NCI-H2227 treated with DMSO at 0.1 percent for 48 hours (cell line): Measurements from ENCODE around the gene LRRC14B.

ENCODE experiments used
- DNase-seq: peaks from one replicate; lab custom pipeline; 2025; lab: John Stamatoyannopoulos, UW

The LRRC14B gene

DNA sequence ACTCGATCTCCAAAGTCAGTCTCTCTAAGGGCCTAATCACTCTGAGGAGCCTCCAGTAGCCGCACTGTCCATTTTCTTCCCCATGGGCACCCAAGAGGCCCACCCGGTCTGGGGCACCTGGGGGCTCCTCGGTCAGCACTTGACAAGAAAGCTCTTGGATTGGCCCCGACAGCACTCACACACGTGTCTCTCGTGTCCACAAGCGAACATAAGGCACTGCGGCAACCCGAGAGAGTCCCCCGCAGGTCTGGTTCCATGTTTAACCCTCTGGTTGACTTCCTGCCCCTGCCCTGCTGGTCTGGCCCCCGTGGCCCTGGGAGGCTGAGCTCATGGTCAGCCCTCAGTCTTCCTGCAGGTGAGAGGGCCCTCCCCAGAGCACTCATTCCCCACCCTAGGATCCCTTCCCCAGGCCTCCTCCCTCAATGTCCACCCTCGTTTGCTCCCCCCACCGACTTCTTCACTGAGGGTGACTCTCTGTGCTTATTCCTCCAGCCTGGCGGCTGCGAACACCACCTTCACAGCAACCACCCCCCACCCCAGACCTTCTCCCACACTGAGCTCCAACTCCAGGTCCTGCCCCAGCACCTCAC lies 16.3 kb upstream of the LRRC14B start:
- no peak for DNase-seq

DNA sequence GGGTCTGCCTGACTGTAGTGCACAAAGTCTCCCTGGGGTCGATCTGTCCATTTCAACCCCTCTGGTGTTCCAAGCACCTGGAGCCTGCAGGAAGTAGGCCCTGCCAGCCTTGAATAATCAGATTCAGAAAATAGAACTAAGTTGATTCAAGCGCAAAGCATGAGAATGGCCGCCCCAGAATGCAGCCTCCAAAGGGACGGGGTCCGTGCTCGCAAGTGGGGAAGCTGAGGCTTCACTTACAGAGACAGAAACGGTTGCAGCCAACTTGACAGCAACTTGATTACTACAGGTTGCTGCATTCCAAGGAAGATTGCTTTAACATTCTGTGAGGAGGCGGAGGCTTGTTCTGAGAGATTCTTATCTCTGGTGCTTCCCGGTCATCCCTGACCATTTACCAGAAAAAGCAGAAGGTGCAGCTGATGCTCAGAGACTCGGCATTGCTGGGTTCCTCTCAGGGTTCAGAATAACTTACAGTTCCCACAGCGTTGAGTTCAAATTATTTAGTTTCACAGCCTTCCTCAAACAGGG lies 14.9 kb upstream of the LRRC14B start:
- DNase-seq: no peak

DNA sequence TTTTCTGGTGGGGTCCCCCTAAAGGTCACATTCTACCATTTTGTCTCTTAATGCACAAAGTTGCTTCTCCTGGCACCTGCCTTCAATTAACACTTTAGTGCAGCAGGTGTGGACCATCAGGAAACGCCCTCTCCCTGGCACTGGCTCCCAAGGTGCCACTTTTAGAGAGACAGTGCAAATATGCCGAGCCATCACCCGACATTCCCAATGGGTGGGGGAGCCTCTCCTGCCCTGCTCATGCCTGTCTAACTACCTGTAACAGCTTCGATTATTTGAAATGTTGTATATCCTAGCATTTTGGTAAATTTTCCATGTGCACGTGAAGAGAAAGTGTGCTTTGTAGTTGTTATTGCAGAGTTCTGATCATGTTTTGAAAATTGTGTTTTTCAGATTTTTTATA lies 13.2 kb upstream of the LRRC14B start:
- DNase-seq: no peak

DNA sequence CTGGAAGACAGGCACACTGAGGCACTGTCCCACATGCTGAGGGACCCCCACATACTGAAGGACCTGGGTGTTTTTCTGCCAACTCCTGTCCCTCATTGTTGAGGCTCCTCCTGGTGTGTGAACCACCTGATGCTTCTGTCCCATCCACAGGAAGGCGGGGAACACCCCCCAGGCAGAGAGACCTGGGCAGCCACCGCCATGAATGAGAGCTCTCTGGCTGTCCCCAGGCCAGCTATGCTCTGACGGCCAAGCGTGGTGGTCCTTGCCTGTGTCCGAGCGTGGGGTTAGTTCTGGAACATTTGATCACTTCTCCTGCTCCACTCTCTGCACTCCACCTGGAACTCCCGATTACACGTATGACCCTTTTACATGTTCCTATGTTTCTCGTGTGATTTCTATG lies 11.9 kb upstream of the LRRC14B start:
- no peak for DNase-seq

DNA sequence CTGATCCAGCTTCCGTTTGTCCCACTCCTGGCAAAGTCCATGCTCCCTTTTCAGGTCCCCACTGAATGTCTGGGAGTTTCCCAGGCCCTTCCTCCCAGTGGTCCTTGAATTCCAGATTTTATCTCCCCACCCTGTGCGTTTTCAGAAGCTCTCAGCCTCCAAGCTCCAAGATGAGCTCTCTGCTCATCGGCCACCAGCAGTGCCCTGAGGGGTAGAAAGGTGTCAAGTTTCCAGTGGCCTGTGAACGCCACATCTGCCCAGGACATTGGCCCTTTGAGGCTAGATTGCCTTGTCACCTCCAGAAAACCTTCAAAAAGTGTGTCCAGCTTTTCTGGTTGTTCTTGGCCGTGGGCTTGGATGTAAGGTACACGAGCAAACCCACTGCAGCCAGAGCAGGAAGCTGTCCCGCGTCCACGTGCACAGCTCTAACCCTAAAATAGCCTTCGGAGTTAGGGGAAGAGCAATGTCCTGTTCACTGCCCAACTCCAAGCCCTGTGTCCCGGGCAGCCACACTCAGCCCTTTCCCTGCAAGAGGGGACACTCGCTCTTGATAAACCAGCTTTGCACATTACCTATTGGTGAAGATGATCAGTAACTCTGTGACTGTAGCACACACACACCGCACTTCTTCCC lies 10.9 kb upstream of the LRRC14B start:
- DNase-seq: no peak

GRCh38 chr5:181160-181559 lies 10.1 kb upstream of the LRRC14B start:
- DNase-seq: no peak

DNA sequence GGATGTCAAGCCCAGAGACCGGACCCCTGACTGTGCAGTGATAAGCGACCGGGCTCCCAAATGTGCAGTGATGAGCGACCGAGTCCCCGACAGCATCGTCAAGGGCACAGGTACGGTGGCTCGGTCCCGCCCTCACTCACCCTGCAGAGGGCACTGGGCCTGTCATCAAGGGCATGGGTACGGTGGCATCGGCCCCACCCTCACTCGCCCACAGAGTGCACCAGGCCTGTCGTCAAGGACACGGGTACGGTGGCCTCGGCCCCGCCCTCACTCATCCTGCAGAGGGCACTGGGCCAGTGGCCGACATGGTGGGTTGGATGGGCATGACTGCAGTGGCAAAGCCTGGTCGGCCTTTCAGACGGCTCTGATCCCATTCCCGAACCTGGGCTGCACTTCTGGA lies 9.7 kb upstream of the LRRC14B start:
- no peak for DNase-seq

DNA sequence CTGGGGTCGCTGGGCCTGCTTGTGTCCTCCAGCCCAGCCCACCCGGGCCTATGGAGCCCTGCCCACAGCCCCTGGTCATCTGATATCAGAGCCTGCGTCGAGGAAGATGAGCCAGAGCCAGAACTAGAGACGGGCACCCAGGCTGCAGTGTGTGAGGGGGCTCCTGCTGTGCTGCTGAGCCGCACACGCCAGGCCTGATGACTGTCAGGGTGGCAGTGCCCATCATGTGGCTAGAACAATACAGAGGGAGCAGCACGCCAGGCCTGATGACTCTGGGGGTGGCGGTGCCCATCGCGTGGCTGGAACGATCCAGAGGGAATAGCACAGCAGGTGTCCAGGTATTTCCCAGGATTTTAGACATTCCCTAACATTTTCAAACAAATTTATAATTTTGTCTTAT lies 9.2 kb upstream of the LRRC14B start:
- no peak for DNase-seq

DNA sequence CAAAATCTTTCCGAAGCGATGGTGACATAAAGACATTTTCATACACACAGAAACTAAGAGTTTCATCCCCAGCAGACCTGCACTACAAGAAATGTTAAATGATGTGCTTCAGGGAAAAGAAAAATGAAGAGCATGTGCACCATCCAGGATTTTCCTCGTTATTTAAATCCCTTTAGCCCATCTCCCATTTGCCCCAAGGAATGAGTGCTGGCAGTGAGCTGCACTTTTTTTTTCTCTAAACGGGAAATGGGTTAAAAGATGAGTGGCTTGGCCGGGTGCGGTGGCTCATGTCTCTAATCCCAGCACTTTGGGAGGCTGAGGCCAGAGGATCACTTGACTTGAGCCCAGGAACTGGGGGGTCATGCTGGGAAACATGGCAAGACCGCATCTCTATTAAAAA lies 6.8 kb upstream of the LRRC14B start:
- DNase-seq: no peak

DNA sequence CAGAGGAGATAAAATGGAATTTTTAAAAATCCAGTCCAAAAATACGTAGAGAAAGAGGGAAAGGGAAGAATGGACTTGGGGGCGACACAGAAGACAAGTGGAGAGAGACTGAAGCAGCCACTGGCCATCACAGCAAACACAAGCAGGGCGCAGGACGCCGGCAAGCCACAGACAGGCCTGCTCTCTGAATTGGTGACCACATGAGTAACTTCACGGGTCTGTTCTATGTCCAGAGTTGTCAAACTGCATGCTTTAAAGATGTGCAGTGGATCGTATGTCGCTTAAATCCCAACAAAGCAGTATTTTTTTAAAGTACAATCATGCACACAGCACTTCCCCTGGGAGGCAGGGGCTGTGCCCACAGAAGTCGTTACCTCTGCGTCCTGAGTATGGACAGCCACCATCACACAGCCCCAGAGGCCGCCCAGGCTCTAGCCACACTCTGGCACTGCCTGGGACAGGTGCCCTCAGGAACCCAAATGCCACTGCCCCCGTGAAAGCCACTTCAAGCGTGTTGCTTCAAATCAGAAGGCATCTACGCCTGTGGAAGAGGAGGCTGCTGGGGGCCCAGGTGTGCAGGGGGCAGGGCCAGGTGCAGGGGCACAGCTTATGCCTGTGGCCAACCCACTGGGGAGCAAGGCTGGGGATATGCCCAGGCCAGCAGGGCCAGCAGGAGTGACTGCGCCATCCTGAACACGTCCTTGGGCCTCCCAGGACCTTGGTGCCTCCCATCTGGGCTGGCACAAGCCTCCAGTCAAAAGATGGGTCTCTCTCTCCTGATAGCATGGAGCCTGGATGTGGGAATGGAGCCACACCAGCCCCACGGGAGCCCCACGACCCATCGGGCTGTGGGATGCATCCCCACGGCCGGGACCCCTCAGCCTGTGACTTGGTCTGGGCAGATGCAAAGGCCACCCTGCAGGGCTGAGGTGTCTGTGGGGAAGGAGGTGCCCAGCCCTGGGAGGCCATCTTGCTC lies 5.9 kb upstream of the LRRC14B start:
- no peak for DNase-seq

DNA sequence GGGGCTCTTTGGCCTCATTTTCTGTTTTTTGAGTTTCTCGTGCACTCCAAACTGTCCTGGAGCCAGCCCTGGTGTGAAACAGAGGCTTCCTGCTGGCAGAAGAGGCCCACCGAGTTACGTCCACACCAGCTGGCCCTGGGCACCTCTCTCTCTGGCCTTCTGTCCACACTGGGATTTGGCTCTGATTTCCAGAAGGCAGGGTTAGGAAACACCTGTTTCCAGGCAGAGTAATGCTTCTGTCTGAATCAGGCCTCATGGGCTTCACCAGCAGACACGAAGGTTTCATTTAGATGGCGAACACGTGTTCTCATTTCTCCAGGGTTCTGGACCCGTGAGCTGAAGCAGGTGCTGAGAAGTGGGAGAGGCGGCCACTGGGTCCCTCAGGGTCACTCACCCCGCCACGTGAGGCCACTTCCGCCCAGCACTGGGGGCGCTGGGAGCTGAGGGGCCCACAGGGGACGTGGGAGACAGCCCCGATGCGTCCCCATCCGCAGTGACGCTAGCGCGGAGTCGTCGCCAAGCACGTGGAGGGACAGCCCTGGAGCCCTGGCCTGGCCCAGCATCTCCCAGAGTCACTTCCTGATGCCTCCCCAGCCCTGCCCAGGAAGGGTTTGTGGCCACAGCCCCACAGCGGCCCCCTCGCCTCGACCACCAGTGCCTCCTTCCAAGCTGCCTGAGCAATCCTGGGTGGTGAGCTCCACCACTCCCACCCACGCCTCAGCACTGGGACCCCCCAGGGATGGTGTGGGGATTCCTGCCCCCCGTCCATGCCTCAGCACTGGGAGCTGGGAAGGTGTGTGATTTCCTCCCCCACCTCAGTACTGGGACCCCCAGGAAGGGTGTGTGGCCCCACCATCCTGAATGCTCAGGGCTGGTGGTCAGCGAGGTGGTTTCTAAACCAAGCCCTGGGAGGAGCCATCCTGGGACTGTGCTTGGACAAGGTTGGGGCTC lies 4.9 kb upstream of the LRRC14B start:
- no peak for DNase-seq

DNA sequence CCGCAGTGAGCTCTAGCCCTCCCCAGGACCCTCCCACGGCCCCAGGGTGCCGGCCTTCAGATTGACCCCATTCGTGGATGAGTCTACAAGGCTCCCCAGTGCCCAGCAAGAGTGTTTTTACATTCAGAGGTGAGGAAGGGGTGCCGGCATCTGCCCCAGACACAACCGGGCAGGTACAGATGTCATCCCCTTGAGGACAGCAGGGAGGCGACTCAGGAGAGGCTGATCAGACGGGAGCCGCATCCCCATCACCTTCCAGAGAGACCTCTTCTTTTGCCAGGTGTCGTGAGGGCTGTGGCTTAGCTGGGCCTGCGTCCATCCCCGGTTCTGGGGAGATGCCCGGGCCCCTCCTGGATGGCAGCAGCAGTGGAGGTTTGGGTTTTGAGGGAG lies 4.3 kb upstream of the LRRC14B start:
- DNase-seq: no peak

DNA sequence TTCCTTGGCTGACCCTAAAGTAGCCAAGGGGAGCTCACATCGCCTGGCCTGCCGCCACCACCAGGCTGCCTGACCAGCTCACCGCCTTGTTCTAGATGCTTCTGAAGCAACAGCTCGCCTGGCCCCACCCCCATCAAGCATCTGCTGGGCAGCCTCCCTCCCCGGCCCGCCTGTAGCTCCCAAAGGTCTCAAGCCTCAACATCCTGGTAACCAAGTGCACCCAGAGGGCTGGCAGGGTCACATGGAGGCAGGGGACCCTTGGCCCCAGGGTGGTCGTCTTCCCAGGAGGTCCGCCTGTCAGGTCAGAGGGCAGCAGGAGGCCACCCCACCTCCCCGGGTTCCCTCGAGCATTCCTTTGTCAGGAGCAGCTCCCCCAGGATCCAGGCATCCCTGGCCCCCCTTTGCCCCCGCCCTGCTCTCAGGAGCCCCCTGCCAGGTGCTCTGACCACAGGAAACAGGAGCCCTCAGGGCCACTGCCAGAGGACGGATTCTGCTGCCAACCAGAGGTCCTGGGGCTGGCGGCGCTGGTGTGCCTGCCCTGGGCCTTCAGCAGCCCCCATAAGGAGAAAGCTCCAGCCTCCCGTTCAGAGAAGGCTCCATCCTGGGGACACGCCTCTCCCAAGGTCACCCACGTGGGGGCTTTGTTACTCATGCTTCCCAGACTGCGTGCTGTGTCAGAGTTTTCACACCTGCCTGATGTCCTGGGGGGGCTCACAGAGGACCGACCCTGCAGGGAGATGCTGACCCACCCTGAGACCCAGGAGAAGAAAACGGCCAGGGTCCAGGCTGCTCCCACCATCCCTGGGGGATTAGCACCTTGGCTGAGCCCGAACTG lies 3.5 kb upstream of the LRRC14B start:
- no peak for DNase-seq

GRCh38 chr5:188488-189481 lies 2.5 kb upstream of the LRRC14B start:
- DNase-seq: peak; percentile 71

DNA sequence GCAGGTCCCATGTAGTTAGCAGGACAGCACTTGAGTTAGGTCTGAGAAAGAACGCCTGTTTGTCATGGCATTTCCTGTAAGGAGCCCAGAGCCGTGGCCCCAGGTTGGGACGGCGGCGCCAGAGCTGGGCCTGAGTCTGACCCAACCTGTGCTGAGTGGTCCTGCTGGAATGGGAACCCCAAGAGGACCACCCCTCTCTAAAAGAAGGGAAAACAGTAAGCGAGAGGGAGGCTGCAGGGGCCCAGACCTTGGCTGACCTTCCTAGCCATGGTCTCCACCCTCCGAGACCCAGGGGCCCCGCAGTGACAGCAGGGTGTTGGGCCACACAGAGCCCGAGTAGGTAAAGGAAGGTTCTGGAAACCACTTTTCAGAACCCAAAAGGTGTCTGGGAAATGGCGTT lies 1.8 kb upstream of the LRRC14B start:
- DNase-seq: no peak

DNA sequence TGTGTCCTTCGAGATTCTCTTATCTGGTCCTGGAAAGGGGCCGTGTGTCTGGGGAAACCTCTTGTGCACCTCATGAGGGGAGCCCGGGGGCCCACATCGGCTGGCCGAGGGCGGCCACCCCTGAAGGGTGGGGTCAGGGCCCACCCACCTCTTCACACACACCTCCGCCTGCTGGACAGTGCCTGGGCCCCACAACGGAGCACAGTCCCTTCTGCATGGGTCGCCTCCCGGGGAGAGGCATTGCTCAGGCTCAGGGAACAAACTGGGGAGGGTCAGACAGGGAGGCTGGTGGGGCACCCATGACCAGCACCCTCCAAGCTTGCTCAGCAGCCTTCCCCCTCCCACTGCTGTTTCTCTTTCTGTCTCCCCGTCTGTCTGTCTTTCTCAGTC lies 1.3 kb upstream of the LRRC14B start:
- no peak for DNase-seq

DNA sequence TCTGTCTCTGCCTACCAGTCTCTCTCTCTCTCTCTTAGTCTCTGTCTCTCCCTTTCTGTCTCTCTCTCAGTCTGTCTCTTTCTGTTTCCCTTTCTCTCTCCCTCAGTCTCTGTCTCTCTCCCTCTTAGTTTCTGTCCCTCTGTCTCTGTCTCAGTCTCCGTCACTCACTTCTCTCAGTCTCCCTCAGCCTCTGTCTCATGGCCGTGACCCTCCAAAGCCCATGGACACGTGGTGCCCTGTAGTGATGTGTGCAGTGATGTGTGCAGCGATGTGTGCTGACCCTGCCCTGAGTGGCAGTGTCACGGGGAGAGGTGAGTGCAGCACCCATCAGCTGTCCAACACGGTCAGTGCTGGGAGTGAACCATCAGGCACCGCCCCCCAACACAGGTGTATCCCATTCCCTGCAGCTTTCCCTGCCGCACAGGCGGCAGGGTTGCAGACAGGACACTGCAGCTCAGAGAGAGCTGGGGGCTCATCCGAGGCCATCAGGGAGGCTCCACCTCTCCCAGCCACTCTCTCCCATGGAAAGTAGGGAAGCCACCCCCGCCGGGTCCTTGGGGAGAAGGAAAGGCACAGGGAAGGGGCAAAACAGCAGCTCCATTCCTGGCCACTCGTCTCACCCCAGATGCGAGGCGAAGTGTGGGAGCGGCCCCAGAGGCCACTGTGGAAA lies 794 bp upstream of the LRRC14B start:
- no peak for DNase-seq

DNA sequence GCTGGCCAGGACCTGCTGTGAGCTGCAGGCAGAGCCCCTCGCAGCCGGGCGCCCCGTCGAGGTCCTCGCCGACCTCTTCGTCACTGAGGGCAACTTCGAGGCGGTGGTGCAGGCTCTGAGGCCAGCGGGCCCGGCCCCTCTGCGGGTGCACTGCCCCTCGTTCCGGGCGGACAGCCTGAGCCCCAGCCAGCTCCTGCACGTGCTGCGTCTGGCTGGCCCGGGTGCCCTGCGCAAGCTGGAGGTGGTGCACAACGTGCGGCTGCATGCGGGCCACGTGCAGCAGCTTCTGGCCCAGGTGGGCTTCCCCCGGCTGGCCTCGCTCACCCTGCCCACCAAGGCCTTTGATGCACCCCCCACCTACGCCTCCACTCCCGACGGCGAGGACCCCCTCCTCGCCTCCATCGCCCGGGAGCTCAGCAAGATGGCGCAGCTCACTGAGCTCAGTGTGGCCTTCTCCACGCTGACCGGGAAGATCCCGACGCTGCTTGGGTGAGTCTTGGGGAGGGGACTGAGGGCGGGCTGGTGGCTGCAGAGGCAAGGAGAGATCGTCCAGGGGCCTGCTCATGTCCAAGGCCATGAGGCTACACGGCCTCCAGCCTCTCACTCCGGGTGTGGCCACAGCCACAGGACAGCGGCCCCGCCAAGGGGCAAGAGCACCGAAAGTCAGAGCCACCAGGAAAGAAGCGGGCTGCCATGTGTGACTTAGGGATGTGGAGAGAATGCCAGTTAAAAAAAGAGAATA lies 825 bp downstream of the LRRC14B start:
- no peak for DNase-seq

DNA sequence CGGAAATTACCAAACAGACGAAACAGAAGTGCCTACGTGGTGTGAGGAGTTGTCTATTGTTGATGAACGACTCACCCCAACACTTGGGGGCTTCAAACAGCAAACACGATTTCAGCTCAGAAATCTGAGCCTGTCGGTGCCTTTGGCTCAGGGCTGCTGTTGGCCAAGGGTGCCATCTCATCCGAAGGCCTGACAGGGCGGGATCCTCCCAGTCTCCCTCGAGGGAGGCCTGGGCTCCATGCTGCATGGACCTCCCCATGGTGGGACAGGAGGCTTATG lies 1.3 kb downstream of the LRRC14B start:
- DNase-seq: no peak
